Stimulated activated CD8-positive, alpha-beta memory T cell treated with anti-CD3 and anti-CD28 coated beads, Interleukin-15, amount 100 ng/mL, for 1 hour (primary cell): ENCODE data around the gene DSTYK.
"Not testable (repeated sequence)": the region's sequence is repeated elsewhere in the genome, so short reads cannot be mapped to it uniquely, and the experiment has no call there.

Experiments used
- DNase-seq: peaks from one replicate; pipeline ENCODE4 v3.0.0-alpha.2; 2020; ENCODE audit warnings: low read depth

DSTYK gene

DNA sequence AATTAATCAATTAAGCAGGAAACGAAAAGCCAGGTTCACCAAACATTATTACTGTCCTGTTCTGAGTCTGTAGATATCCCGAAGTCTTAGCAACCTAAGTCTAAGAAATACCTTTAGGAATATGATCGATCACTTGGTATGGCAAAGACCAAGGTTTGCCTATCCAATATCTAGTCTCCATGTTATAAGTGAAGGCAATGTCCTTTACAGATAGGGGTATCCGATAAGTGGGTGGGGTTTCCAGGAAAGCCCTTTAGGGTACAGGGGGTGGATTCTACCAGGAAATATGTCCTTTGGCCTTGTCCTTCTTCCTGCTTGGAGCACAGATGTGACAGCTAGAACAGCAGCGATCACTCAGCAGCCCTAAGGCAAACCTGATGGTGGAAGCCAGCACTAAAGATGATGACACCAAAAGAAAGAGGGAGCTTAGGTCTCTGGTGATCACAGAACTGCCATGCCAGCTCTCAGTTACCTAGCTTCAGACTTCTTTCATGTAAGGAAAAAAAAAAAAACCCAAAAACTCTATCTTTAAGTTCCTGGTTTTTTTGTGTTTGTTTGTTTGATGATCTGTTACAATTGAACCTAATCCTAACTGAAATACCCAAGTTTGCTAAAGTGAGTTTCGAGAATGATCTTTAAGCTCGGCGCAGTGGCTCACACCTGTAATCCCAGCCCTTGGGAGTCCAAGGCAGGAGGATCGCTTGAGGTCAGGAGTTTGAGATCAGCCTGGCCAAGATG, 40.8 kb downstream of the DSTYK start:
- DNase-seq, result no peak

DNA sequence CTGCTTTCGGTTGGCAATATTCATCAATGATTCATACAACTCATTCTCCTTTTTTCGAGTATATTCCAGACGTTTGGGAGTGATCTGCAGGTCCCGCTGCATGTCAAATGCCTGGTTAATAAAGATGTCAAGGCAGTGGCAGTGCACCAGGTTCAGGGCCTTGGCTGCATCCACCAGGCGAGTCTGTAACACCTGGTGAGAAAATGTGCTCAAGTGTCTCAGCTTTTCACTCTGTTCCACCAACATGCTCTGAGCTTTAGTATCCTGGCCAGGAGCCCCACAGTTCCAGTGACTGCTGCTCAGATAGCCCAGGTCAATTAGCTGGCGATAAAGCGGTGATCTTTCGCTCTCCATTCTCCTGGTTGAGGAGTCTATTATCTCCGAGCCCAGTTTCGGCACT, 42.3 kb downstream of the DSTYK start:
- DNase-seq, result no peak

DNA sequence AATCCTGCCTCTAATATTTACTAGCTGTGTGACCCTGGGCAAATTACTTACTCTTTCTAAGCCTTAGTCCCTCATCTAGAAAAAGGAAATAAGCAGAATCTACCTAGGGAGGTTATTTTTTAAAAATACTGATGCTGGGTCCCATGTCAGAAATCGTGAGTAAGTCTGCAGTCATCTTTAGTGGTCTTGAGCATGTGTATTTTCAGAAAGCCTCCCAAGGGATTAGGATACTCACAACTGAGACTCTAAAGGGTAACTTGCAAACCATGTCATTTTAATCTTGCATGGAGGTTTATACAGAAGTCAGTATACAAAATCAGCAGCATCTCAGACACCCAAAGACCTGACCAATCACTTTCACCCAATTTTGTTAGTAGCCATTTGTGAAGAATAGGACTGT, 43.2 kb downstream of the DSTYK start:
- no peak for DNase-seq

GRCh38 chr1:205162301-205162700, 49.2 kb downstream of the DSTYK start:
- DNase-seq, result no peak

- no peak for DNase-seq
These were observed 50.4 kb downstream of the DSTYK start for GRCh38 chr1:205161076-205161475.

- no peak for DNase-seq
These were observed 53.4 kb downstream of the DSTYK start for GRCh38 chr1:205158048-205158616.

- not testable (repeated sequence) for DNase-seq
These were observed 55.7 kb downstream of the DSTYK start for GRCh38 chr1:205155665-205156377.

GRCh38 chr1:205152505-205152904, 59.0 kb downstream of the DSTYK start:
- no peak for DNase-seq

GRCh38 chr1:205150651-205151428, 60.7 kb downstream of the DSTYK start:
- no peak for DNase-seq

GRCh38 chr1:205147191-205147835, 64.2 kb downstream of the DSTYK start:
- DNase-seq, result no peak

DNA sequence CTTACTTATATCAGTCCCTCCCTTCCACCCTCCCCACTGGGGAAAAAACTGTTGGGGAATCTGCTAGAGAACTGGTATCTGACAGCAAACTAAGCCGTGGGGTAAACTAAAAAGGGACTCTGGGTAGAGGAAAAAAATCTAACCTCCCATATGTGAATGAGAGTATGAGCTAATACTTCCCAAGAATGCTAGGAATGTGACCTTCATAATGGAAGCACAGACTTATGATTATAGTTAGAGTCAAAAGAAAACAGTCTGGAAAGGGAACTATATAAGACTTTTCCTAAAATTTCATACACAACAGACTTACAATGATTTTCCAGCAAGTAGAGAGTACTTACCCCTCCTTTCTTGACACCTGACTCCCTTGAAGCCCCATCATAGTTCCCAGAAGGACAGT, 66.8 kb downstream of the DSTYK start:
- DNase-seq, result no peak

- DNase-seq, result no peak
These were observed 67.3 kb downstream of the DSTYK start for GRCh38 chr1:205144046-205144720.

- DNase-seq, result no peak
These were observed 69.4 kb downstream of the DSTYK start for GRCh38 chr1:205142102-205142469.

GRCh38 chr1:205141236-205142101, 70.0 kb downstream of the DSTYK start:
- DNase-seq, result peak; percentile 53

DNA sequence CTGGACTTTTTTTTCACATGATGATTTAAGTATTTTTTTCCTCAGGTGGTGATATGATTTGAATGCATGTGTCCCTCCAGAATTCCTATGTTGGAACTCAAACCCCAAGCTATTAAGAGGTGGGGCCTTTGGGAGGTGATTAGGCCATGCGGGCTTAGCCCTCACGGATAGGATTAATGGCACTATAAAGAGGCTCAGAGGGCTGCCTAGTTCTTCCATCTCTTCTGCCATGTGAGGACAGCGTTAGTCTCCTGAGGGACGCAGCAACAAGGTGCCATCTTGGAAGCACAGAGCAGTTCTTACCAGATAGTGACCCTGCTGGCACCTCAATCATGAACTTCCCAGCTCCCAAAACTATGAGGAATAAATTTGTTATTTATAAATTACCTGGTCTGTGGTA, 71.4 kb downstream of the DSTYK start:
- no peak for DNase-seq

DNA sequence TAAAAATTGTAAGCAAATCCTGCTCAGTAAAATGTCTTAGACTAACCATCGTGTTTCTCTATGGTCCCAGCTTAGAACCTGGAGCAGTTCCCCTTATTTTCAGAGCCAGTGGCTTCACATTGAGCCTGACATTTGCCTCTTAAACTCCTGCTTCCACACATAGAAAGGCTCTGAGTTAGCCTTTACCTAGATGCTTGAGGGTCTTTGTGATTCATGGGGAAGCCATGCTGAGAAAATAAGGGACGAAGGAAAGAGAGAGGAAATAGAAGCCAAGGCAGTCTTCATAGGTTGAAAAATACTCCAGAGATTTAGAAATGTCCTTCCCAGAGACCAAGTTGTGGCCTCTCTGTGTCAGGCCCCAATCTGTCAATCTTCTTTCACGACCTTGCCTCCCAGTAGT, 73.6 kb downstream of the DSTYK start:
- DNase-seq, result no peak

DNA sequence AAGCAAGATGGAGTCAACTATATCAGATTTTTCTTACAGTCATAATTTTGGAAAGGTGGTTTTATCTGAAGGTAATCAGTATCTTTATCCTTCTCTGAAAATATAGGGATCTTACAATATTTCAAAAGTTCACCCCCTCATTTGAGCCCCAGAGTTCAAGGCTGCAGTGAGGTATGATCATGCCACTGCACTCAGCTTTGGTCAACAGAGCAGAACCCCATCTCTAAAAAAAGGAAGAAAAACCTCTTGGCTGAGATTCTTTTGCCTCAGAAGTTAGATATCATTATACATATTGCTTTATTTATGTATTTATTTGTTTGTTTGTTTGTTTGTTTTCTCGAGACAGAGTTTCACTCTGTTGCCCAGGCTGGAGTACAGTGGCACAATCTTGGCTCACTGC, 78.2 kb downstream of the DSTYK start:
- no peak for DNase-seq

DNA sequence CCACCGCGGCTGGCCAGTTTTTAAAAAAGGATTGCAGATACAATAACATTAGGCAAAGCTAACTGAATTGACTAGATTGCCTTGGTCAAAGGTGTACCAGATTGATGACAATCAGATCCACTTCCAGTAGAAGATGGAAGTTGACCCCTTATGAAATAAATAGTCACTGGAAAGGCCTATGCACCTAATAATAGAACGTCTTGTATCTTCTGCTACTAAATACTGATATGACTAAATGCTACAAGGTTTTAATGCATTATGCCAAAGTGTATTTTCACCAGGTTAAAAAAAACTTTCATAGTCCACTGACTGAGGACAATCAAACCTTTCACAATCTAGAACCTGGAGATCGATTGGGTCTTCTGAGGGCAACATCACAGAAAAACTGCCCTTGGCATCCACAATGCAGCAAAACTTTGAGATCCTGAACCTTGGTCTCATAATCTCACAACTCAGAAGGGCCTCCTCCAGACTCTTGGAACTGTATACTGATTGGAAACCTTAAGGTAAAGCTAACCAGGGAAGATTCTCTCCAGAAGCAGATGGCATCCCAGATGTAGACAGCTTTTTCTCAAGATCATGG, 82.0 kb downstream of the DSTYK start:
- no peak for DNase-seq

DNA sequence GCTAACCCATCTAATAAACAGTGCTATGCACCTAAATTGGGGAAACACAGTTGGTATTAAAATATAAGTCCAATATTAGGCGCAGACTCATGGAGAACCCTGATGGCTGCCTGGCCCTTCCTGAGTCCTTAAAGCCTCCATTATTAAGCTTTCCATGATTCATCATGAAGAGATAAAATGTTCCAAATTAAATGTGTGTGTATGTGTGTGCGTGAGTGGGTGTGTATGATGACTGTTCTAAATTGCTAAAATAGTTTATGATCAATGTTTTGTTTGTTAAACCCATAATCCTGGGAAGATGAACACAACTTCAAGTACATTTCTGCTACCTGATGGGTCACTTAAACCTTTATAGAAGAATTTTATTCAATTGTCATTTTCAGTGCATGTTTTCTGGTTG, 83.5 kb downstream of the DSTYK start:
- no peak for DNase-seq

GRCh38 chr1:205127646-205128045, 83.9 kb downstream of the DSTYK start:
- no peak for DNase-seq
